Activated CD4-positive, alpha-beta T cell treated with anti-CD3 and anti-CD28 coated beads, Interleukin-2, Interleukin-4, amounts not matched to agents 100 ng/mL and 50 ng/mL, durations not matched to agents 16 hours and 8 hours (primary cell): ENCODE data around the gene GALNT14.

ENCODE experiments used
- DNase-seq: peaks from one replicate; pipeline ENCODE4 v3.0.0-alpha.2; 2020; ENCODE audit warnings: low spot score

GALNT14 gene

GRCh38 chr2:31011587-31011986 is 126.7 kb downstream of the GALNT14 start:
- DNase-seq = no peak

- DNase-seq = no peak
These were observed 129.6 kb downstream of the GALNT14 start for GRCh38 chr2:31008561-31009114.

GRCh38 chr2:31004257-31004656 is 134.0 kb downstream of the GALNT14 start:
- no peak for DNase-seq

- DNase-seq = no peak
These were observed 134.5 kb downstream of the GALNT14 start for GRCh38 chr2:31003749-31004148.

- no peak for DNase-seq
These were observed 135.6 kb downstream of the GALNT14 start for GRCh38 chr2:31002537-31003150.

GRCh38 chr2:31000970-31001369 is 137.3 kb downstream of the GALNT14 start:
- no peak for DNase-seq

GRCh38 chr2:30998672-30999071 is 139.6 kb downstream of the GALNT14 start:
- no peak for DNase-seq

GRCh38 chr2:30997979-30998378 is 140.3 kb downstream of the GALNT14 start:
- no peak for DNase-seq

GRCh38 chr2:30994227-30995056 is 143.8 kb downstream of the GALNT14 start:
- DNase-seq = no peak

- DNase-seq = no peak
These were observed 145.5 kb downstream of the GALNT14 start for GRCh38 chr2:30992781-30993180.

- no peak for DNase-seq
These were observed 147.6 kb downstream of the GALNT14 start for GRCh38 chr2:30990671-30991070.

- no peak for DNase-seq
These were observed 148.1 kb downstream of the GALNT14 start for GRCh38 chr2:30990176-30990575.

- DNase-seq = no peak
These were observed 148.5 kb downstream of the GALNT14 start for GRCh38 chr2:30989746-30990145.

- DNase-seq = no peak
These were observed 150.7 kb downstream of the GALNT14 start for GRCh38 chr2:30987566-30987965.

GRCh38 chr2:30986231-30986580 is 152.0 kb downstream of the GALNT14 start:
- no peak for DNase-seq

GRCh38 chr2:30985493-30986230 is 152.6 kb downstream of the GALNT14 start:
- DNase-seq = no peak

GRCh38 chr2:30984148-30984547 is 154.1 kb downstream of the GALNT14 start:
- no peak for DNase-seq

GRCh38 chr2:30981510-30981909 is 156.7 kb downstream of the GALNT14 start:
- no peak for DNase-seq

- no peak for DNase-seq
These were observed 157.1 kb downstream of the GALNT14 start for GRCh38 chr2:30981096-30981495.

GRCh38 chr2:30979822-30980245 is 158.4 kb downstream of the GALNT14 start:
- peak; percentile 50 for DNase-seq

GRCh38 chr2:30978854-30979253 is 159.4 kb downstream of the GALNT14 start:
- peak; percentile 13 for DNase-seq

- DNase-seq = peak; percentile 75
These were observed 160.2 kb downstream of the GALNT14 start for GRCh38 chr2:30978044-30978443.

- DNase-seq = no peak
These were observed 163.1 kb downstream of the GALNT14 start for GRCh38 chr2:30975156-30975555.
